Measurements from ENCODE around the gene TTC9. TPM values are rescaled to one million over a fixed set of nuclear protein-coding genes. Genes with fewer than 3 reads are reported as not detected.

TTC9 gene
- total RNA-seq, 2 donors from 2014 or later: 1.6 to 2.6 TPM

- ATAC-seq (peak; percentile 64), DNase-seq (peak in 2 of 4 donors; percentile 11 to 32)
- no peak overlapping the region for H3K4me3 ChIP-seq
- H3K27me3 ChIP-seq: no peaks in the 10 kb centered on the region
- H3K4me1 ChIP-seq: peaks cover 34% of the 10 kb centered on the region
- intact Hi-C loops (cut with DNase I): loop anchor here (10.0 kb wide), 1 partner anchor 92 kb away; no protein-coding TSS in a partner anchor
- TF ChIP-seq POLR2A (IDR thresholded peaks at IDR 0.05) (no peak), CTCF (IDR thresholded peaks at IDR 0.05) (no peak)
- WGBS, 2 donors: 45 to 46% methylated on average over 1 of the region's 1 CpG
- H3K9me3 ChIP-seq: no peaks in the 10 kb centered on the region
- peak overlapping the region in 2 of 4 donors; percentile 34 to 38 for H3K27ac ChIP-seq
- H3K36me3 ChIP-seq (replicated peaks in 1 of 2; ENCODE audit: insufficient read depth in 1 of 2, low read depth in 2 of 2): no peaks in the 10 kb centered on the region
Measured at GRCh38 chr14:70716958-70717357, 75.2 kb downstream of the TTC9 start.

GRCh38 chr14:70718383-70719118 lies 76.8 kb downstream of the TTC9 start:
- intact Hi-C loops (cut with DNase I): loop anchor here (10.0 kb wide), 1 partner anchor 94 kb away; no protein-coding TSS in a partner anchor
- WGBS, 2 donors: 79 to 81% methylated on average over 5 to 8 of the region's 8 CpGs

GRCh38 chr14:70721542-70721941 lies 79.8 kb downstream of the TTC9 start:
- Histone ChIP-seq H3K27ac (no peak overlapping the region), H3K4me1 (peaks cover 27% of the 10 kb centered on the region), H3K36me3 (replicated peaks in 1 of 2; ENCODE audit: insufficient read depth in 1 of 2, low read depth in 2 of 2) (no peaks in the 10 kb centered on the region), H3K27me3 (no peaks in the 10 kb centered on the region), H3K9me3 (no peaks in the 10 kb centered on the region), H3K4me3 (no peak overlapping the region)
- WGBS, 2 donors: 52 to 70% methylated on average over 2 of the region's 2 CpGs
- DNase-seq (no peak), ATAC-seq (no peak)
- intact Hi-C loops (cut with DNase I): no loop called here
- TF ChIP-seq CTCF (IDR thresholded peaks at IDR 0.05) (no peak), POLR2A (IDR thresholded peaks at IDR 0.05) (no peak)

More at GRCh38 chr14:70718383-70719118, 76.8 kb downstream of the TTC9 start:
- no peak overlapping the region for H3K27ac ChIP-seq
- H3K4me3 ChIP-seq: no peak overlapping the region
- H3K4me1 ChIP-seq: peaks cover 39% of the 10 kb centered on the region
- no peaks in the 10 kb centered on the region for H3K36me3 ChIP-seq (replicated peaks in 1 of 2; ENCODE audit: insufficient read depth in 1 of 2, low read depth in 2 of 2)
- DNase-seq (no peak), ATAC-seq (no peak)
- TF ChIP-seq CTCF (IDR thresholded peaks at IDR 0.05): no peak
- TF ChIP-seq POLR2A (IDR thresholded peaks at IDR 0.05): no peak
- no peaks in the 10 kb centered on the region for H3K9me3 ChIP-seq
- H3K27me3 ChIP-seq: no peaks in the 10 kb centered on the region

- H3K4me3 ChIP-seq: no peak overlapping the region
- intact Hi-C loops (cut with DNase I): no loop called here
- ATAC-seq (no peak), DNase-seq (no peak)
- no peak for TF ChIP-seq CTCF (IDR thresholded peaks at IDR 0.05)
- TF ChIP-seq POLR2A (IDR thresholded peaks at IDR 0.05): no peak
- no peaks in the 10 kb centered on the region for H3K9me3 ChIP-seq
- no peak overlapping the region for H3K27ac ChIP-seq
- peaks cover 18% of the 10 kb centered on the region for H3K4me1 ChIP-seq
- no peaks in the 10 kb centered on the region for H3K27me3 ChIP-seq
- 37 to 38% methylated on average over 3 of the region's 3 CpGs for WGBS, 2 donors
- no peaks in the 10 kb centered on the region for H3K36me3 ChIP-seq (replicated peaks in 1 of 2; ENCODE audit: insufficient read depth in 1 of 2, low read depth in 2 of 2)
Measured at GRCh38 chr14:70722418-70722817, 80.7 kb downstream of the TTC9 start.

GRCh38 chr14:70723276-70723675 lies 81.6 kb downstream of the TTC9 start:
- ATAC-seq (no peak), DNase-seq (no peak)
- no peak for TF ChIP-seq POLR2A (IDR thresholded peaks at IDR 0.05)
- TF ChIP-seq CTCF (IDR thresholded peaks at IDR 0.05): no peak
- 78 to 84% methylated on average over 4 to 5 of the region's 5 CpGs for WGBS, 2 donors
- Histone ChIP-seq H3K4me1 (peaks cover 11% of the 10 kb centered on the region), H3K4me3 (no peak overlapping the region), H3K27me3 (no peaks in the 10 kb centered on the region), H3K9me3 (no peaks in the 10 kb centered on the region), H3K36me3 (replicated peaks in 1 of 2; ENCODE audit: insufficient read depth in 1 of 2, low read depth in 2 of 2) (no peaks in the 10 kb centered on the region), H3K27ac (no peak overlapping the region)
- intact Hi-C loops (cut with DNase I): no loop called here

Measured in body of pancreas (tissue), 4 donors.